ENCODE data around the gene TMEM235.
A peak's percentile ranks its signal among the peaks of the same experiment; 100 is the strongest.

Gene TMEM235

GRCh38 chr17:78273813-78274212 lies 42.4 kb downstream of the TMEM235 start:
- DNase-seq = no peak

GRCh38 chr17:78275355-78275754 lies 43.9 kb downstream of the TMEM235 start:
- DNase-seq = no peak

GRCh38 chr17:78276098-78276887 lies 44.9 kb downstream of the TMEM235 start:
- DNase-seq = no peak

- peak; percentile 60 for DNase-seq
Measured at GRCh38 chr17:78278139-78278741, 46.8 kb downstream of the TMEM235 start.

- no peak for DNase-seq
Measured at GRCh38 chr17:78279360-78279990, 48.0 kb downstream of the TMEM235 start.

- no peak for DNase-seq
Measured at GRCh38 chr17:78281249-78281845, 49.9 kb downstream of the TMEM235 start.

GRCh38 chr17:78284146-78284545 lies 52.7 kb downstream of the TMEM235 start:
- DNase-seq = no peak

GRCh38 chr17:78289004-78289403 lies 57.6 kb downstream of the TMEM235 start:
- no peak for DNase-seq

- peak; percentile 83 for DNase-seq
Measured at GRCh38 chr17:78289802-78290363, 58.5 kb downstream of the TMEM235 start.

Data from right hindlimb (tissue), 1 donor.